Liver (tissue), 3 donors: ENCODE results near the gene TMEM107.

ENCODE experiments used
- EGR1 ChIP-seq, 2 donors: IDR thresholded peaks; 2 replicates each; pipeline ENCODE4 v1.6.1; 2016 to 2018; ENCODE audit warnings: antibody characterized with exemption in 2 of 2, low read depth in 2 of 2
- GABPA ChIP-seq, 2 donors: IDR thresholded peaks in 1 of 2; conservative IDR thresholded peaks in 1 of 2; 2 replicates each; pipeline ENCODE4 v1.6.1; 2016; ENCODE audit warnings: antibody characterized with exemption in 2 of 2, mild to moderate bottlenecking in 1 of 2, moderate library complexity in 1 of 2
- JUND ChIP-seq, 2 donors: IDR thresholded peaks; 2 replicates each; pipeline ENCODE4 v1.6.1; 2016; ENCODE audit warnings: antibody characterized with exemption in 2 of 2
- RAD21 ChIP-seq, 2 donors: IDR thresholded peaks; 2 replicates each; pipeline ENCODE4 v1.6.1; 2016; ENCODE audit warnings: antibody characterized with exemption in 2 of 2, mild to moderate bottlenecking in 2 of 2
- RXRA ChIP-seq, 2 donors: IDR thresholded peaks; 2 replicates each; pipeline ENCODE4 v1.6.1; 2017 to 2018; ENCODE audit warnings: antibody characterized with exemption in 2 of 2, mild to moderate bottlenecking in 1 of 2
- TAF1 ChIP-seq: conservative IDR thresholded peaks from 2 replicates; pipeline ENCODE4 v1.6.1; 2016; ENCODE audit warnings: antibody characterized with exemption, mild to moderate bottlenecking
- TF ChIP-seq, protein P1 (sequence below): fragments of 150-350 bp; IDR thresholded peaks from 2 replicates; pipeline ENCODE4 v1.5.1; 2017; ENCODE audit warnings: improper control_type of control experiment, low read depth, low read length; ENCODE audit not compliant: missing input control
- TF ChIP-seq, protein P2 (sequence below): IDR thresholded peaks from 2 replicates; pipeline ENCODE4 v1.6.1; 2016; ENCODE audit warnings: antibody characterized with exemption, mild to moderate bottlenecking
- TF ChIP-seq, protein P3 (sequence below): IDR thresholded peaks from 2 replicates; pipeline ENCODE4 v1.6.1; 2016; ENCODE audit warnings: antibody characterized with exemption
- TF ChIP-seq, protein P4 (sequence below): IDR thresholded peaks from 2 replicates; pipeline ENCODE4 v1.6.1; 2016; ENCODE audit warnings: antibody characterized with exemption
- TF ChIP-seq, protein P5 (sequence below): IDR thresholded peaks from 2 replicates; pipeline ENCODE4 v1.6.1; 2016; ENCODE audit warnings: antibody characterized with exemption
- donor health status: healthy.
- donor health status: healthy.

DNA sequence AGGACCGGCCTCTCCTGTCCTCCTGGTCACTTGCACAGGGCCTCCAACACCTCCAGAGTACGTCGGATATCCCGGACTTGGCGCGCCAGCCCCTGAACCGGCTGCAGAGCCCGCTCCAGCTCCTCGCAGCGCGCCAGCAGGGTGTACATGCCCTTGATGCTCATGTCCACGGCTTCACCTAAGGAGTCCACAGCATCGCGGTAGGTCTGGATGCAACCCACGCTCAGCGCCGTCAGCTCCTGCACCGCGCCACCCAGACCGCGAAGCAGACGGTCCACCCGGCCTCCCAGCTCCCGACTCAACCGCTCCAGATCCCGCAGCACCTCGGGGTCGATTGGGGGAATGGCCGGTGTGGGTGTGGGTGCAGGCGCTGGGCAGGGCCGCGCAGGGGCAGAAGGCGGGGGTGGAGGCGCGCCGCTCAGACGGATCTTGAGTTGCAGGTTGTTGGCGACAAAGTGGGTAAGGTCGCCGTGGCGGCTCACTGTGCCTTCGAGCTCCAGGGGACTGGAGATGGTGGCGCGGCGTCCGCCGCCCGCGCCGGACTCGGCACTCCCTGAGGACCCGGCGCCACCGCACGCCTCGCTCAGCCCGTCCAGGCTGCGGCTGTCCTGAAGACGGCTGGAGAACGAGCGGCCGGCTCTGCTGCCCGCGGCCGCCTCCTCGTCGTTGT lies 13.0 kb upstream of the TMEM107 start:
- TF ChIP-seq TAF1 (no peak), RAD21 (IDR thresholded peaks at IDR 0.05) (no peak), JUND (IDR thresholded peaks at IDR 0.05) (no peak), EGR1 (IDR thresholded peaks at IDR 0.05; ENCODE audit: low read depth in 2 of 2) (no peak), GABPA (IDR thresholded peaks at IDR 0.05 in 1 of 2, conservative IDR thresholded peaks at IDR 0.05 in 1 of 2) (no peak), RXRA (IDR thresholded peaks at IDR 0.05) (no peak)
- TF ChIP-seq, protein P1, sequence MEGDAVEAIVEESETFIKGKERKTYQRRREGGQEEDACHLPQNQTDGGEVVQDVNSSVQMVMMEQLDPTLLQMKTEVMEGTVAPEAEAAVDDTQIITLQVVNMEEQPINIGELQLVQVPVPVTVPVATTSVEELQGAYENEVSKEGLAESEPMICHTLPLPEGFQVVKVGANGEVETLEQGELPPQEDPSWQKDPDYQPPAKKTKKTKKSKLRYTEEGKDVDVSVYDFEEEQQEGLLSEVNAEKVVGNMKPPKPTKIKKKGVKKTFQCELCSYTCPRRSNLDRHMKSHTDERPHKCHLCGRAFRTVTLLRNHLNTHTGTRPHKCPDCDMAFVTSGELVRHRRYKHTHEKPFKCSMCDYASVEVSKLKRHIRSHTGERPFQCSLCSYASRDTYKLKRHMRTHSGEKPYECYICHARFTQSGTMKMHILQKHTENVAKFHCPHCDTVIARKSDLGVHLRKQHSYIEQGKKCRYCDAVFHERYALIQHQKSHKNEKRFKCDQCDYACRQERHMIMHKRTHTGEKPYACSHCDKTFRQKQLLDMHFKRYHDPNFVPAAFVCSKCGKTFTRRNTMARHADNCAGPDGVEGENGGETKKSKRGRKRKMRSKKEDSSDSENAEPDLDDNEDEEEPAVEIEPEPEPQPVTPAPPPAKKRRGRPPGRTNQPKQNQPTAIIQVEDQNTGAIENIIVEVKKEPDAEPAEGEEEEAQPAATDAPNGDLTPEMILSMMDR = no peak
- TF ChIP-seq, protein P2, sequence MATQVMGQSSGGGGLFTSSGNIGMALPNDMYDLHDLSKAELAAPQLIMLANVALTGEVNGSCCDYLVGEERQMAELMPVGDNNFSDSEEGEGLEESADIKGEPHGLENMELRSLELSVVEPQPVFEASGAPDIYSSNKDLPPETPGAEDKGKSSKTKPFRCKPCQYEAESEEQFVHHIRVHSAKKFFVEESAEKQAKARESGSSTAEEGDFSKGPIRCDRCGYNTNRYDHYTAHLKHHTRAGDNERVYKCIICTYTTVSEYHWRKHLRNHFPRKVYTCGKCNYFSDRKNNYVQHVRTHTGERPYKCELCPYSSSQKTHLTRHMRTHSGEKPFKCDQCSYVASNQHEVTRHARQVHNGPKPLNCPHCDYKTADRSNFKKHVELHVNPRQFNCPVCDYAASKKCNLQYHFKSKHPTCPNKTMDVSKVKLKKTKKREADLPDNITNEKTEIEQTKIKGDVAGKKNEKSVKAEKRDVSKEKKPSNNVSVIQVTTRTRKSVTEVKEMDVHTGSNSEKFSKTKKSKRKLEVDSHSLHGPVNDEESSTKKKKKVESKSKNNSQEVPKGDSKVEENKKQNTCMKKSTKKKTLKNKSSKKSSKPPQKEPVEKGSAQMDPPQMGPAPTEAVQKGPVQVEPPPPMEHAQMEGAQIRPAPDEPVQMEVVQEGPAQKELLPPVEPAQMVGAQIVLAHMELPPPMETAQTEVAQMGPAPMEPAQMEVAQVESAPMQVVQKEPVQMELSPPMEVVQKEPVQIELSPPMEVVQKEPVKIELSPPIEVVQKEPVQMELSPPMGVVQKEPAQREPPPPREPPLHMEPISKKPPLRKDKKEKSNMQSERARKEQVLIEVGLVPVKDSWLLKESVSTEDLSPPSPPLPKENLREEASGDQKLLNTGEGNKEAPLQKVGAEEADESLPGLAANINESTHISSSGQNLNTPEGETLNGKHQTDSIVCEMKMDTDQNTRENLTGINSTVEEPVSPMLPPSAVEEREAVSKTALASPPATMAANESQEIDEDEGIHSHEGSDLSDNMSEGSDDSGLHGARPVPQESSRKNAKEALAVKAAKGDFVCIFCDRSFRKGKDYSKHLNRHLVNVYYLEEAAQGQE = no peak
- TF ChIP-seq, protein P3, sequence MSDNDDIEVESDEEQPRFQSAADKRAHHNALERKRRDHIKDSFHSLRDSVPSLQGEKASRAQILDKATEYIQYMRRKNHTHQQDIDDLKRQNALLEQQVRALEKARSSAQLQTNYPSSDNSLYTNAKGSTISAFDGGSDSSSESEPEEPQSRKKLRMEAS = no peak
- TF ChIP-seq, protein P4, sequence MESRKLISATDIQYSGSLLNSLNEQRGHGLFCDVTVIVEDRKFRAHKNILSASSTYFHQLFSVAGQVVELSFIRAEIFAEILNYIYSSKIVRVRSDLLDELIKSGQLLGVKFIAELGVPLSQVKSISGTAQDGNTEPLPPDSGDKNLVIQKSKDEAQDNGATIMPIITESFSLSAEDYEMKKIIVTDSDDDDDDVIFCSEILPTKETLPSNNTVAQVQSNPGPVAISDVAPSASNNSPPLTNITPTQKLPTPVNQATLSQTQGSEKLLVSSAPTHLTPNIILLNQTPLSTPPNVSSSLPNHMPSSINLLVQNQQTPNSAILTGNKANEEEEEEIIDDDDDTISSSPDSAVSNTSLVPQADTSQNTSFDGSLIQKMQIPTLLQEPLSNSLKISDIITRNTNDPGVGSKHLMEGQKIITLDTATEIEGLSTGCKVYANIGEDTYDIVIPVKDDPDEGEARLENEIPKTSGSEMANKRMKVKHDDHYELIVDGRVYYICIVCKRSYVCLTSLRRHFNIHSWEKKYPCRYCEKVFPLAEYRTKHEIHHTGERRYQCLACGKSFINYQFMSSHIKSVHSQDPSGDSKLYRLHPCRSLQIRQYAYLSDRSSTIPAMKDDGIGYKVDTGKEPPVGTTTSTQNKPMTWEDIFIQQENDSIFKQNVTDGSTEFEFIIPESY = no peak
- TF ChIP-seq, protein P5, sequence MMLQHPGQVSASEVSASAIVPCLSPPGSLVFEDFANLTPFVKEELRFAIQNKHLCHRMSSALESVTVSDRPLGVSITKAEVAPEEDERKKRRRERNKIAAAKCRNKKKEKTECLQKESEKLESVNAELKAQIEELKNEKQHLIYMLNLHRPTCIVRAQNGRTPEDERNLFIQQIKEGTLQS = no peak
